AG04450 (cell line): ENCODE results near the gene PIK3R3. TPM values are rescaled to one million over a fixed set of nuclear protein-coding genes. Genes with fewer than 3 reads are reported as not detected.
"Not testable (repeated sequence)": the region's sequence is repeated elsewhere in the genome, so short reads cannot be mapped to it uniquely, and the experiment has no call there.

ENCODE experiments used
- CTCF ChIA-PET: fragments of 300-600, 350-600 bp; formaldehyde crosslinking; extraction: SDS; loops from one replicate; lab custom pipeline; 2022; ENCODE audit warnings: antibody characterized with exemption, inconsistent platforms; lab: Charles Lee
- POLR2A ChIA-PET: fragments of 350-600 bp; formaldehyde crosslinking; extraction: SDS; loops from one replicate; lab custom pipeline; 2021; ENCODE audit warnings: antibody characterized with exemption, inconsistent platforms; lab: Yijun Ruan, JAX
- DNase-seq: peaks from one replicate; pipeline ENCODE4 v3.0.0-alpha.2; 2011; ENCODE audit warnings: low read depth, low spot score
- H3K27ac ChIP-seq: one replicate; pipeline ENCODE4 v1.5.1; 2012; ENCODE audit warnings: low read depth, low read length, control low read depth
- H3K27me3 ChIP-seq: one replicate; pipeline ENCODE4 v1.6.0; 2012; ENCODE audit warnings: low read length; ENCODE audit not compliant: control insufficient read depth, insufficient read depth
- H3K4me3 ChIP-seq: 2 replicates; pipeline ENCODE4 v1.5.1; 2011; ENCODE audit warnings: mild to moderate bottlenecking, low read depth, low read length, control low read depth
- H3K9me3 ChIP-seq: 2 replicates; pipeline ENCODE4 v1.5.1; 2012; ENCODE audit warnings: low read length; ENCODE audit not compliant: control insufficient read depth, insufficient read depth
- polyA plus RNA-seq: library from polyadenylated mRNA; depleted of rRNA; stranded (reverse); fragments of >200 nt; gene quantifications from 2 replicates; pipeline ENCODE4 v1.2.3, GENCODE V29; 2011
- TF ChIP-seq, protein P1 (sequence below): IDR thresholded peaks from 2 replicates; pipeline ENCODE4 v1.5.1; 2011; ENCODE audit warnings: low read depth, low read length, control low read depth, inconsistent platforms

The PIK3R3 gene
- polyA plus RNA-seq, 1 experiment = 14.5 TPM

DNA sequence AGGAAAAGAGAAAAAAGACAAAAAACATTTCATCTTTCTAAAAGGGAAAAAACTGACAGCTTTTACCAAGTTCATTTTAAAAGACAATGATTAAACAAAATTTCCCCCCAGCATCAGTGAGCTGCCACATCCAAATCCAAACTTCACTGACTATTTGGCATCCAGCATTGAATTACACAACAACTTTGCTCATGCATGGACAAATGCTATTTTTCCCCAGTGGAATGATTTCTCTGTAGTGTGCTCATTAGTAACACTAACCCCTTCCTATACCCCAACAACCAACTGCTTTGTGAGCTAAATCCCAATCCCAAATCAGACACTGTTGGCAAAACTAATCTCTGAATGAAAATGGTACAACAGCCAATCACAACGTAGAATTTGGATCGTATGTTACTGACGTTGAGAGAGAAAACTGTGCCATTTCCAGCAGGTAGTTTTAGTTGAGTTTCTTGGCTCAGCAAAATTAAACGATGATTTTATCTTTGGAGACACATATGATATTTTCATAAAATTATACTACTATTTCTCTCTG, 37.9 kb downstream of the PIK3R3 start:
- no peak for DNase-seq
- TF ChIP-seq, protein P1, sequence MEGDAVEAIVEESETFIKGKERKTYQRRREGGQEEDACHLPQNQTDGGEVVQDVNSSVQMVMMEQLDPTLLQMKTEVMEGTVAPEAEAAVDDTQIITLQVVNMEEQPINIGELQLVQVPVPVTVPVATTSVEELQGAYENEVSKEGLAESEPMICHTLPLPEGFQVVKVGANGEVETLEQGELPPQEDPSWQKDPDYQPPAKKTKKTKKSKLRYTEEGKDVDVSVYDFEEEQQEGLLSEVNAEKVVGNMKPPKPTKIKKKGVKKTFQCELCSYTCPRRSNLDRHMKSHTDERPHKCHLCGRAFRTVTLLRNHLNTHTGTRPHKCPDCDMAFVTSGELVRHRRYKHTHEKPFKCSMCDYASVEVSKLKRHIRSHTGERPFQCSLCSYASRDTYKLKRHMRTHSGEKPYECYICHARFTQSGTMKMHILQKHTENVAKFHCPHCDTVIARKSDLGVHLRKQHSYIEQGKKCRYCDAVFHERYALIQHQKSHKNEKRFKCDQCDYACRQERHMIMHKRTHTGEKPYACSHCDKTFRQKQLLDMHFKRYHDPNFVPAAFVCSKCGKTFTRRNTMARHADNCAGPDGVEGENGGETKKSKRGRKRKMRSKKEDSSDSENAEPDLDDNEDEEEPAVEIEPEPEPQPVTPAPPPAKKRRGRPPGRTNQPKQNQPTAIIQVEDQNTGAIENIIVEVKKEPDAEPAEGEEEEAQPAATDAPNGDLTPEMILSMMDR = no peak
- ChIA-PET CTCF (interaction anchor here (0.7 to 1.0 kb wide), 2 partner anchors 9 to 32 kb away, joined by 3 to 4 read pairs; no protein-coding TSS in a partner anchor), POLR2A (interaction anchor here (0.9 kb wide), 1 partner anchor 38 kb away, joined by 4 read pairs; the partner anchor contains the start of gene PIK3R3)
- no peaks in the 10 kb centered on the region for H3K27me3 ChIP-seq
- H3K9me3 ChIP-seq = no peaks in the 10 kb centered on the region
- no peak overlapping the region for H3K27ac ChIP-seq
- no peak overlapping the region for H3K4me3 ChIP-seq

DNA sequence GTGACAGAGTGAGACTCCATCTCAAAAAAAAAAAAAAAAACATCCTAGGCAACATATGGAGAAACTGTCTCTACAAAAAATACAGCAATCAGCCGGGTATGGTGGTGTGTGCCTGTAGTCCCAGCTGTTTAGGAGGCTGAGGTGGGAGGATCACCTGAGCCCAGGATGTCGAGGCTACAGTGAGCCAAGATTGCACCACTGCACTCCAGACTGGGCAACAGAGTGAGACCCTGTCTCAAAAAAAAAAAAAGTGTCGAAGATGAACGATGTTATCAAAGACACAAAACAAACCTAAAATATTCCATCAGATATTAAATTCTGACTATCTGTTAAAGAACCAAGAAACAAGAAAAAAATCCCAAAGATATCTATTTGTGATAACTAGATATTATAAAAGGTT, 38.6 kb downstream of the PIK3R3 start:
- POLR2A ChIA-PET, DNase-seq, H3K27ac ChIP-seq, H3K4me3 ChIP-seq, H3K9me3 ChIP-seq, H3K27me3 ChIP-seq: not testable (repeated sequence)
- CTCF ChIA-PET = interaction anchor here (1.0 kb wide), 1 partner anchor 9 kb away, joined by 3 read pairs; no protein-coding TSS in a partner anchor

DNA sequence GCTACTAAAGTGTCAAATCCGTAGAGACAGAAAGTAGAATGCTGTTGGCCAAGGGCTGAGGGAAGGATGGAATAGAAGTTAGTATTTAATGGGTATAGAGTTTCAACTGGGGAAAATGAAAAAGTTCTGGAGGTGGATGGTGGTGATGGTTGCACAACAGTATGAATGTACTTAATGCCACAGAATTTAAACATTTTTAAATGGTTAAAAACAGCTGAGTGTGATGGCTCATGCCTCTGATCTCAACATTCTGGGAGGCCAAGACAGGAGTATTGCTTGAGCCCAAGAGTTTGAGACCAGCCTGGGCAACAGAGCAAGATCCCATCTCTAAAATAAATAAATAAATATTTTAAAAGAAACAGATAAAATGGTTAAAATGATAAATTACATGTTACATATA, 44.5 kb downstream of the PIK3R3 start:
- CTCF ChIA-PET = no interaction called here
- no peak overlapping the region for H3K27ac ChIP-seq
- peak; percentile 7 for DNase-seq
- TF ChIP-seq, protein P1 = no peak
- H3K4me3 ChIP-seq = no peak overlapping the region
- no peaks in the 10 kb centered on the region for H3K9me3 ChIP-seq
- H3K27me3 ChIP-seq = no peaks in the 10 kb centered on the region
- POLR2A ChIA-PET = no interaction called here

DNA sequence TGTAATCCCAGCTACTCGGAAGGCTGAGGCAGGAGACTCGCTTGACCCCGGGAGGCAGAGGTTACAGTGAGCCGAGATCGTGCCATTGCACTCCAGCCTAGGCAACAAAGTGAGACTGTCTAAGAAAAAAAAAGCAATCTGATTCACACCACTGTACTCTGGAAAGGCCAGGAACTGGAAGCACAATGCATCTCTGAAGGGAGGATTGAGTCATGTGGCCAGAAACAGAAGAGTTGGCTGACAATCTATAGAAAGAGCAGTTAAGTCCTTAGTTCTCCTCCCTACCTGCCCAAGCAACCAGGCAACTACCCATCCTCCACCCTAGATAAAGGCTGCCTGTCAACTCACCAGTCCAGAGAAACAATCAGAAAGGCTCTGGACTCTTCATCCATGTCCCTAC, 45.9 kb downstream of the PIK3R3 start:
- TF ChIP-seq, protein P1 = no peak
- Histone ChIP-seq H3K9me3 (no peaks in the 10 kb centered on the region), H3K4me3 (no peak overlapping the region), H3K27me3 (no peaks in the 10 kb centered on the region), H3K27ac (no peak overlapping the region)
- DNase-seq = no peak
- ChIA-PET CTCF (no interaction called here), POLR2A (no interaction called here)

DNA sequence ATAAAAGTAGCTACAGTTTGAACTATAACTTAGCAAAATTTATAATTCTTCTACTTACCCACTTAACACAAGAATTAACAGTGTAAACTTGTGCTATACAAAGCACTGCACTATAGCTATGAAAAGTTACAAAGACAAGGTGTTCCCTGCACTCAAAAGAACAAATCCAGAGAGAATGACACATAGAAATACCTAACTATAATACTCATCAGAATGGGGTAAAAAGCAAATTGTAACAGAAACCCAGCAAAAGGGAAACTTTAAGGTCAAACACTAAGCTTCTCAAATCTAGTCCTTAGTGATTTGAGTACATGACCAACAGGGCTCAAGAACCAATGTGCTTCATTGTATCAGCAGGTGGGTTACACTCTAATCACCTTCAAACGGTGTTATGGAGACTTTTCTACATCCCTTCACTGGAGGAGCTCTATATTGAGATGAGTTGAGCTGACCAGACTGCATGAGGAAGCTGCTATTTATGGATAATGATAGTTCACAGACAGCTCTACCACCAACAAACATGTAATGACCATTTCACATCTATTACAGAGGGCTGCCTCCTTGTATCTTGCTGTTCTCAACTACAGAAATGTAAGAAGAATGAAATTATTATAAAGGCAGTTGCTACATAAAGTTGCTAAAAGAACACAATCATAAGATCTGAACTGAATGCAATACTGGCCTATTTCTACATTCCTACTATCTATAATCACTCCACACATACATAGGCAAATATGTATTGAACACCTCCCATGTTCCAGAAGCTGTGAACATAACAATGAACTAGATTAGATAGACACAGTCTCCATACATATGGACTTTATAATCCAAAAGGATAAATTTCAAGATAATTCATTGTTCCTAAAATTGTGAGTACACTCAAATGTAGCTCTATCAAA, 47.6 kb downstream of the PIK3R3 start:
- ChIA-PET CTCF (interaction anchor here (1.0 to 1.4 kb wide), 5 partner anchors 9 to 95 kb away, joined by 3 to 4 read pairs (median 3); no protein-coding TSS in a partner anchor), POLR2A (interaction anchor here (0.6 to 0.8 kb wide), 3 partner anchors 45 to 389 kb away, joined by 3 to 4 read pairs (median 4); partner anchors contain the start of gene PIK3R3)
- Histone ChIP-seq H3K27ac (no peak overlapping the region), H3K4me3 (no peak overlapping the region), H3K9me3 (no peaks in the 10 kb centered on the region), H3K27me3 (no peaks in the 10 kb centered on the region)
- DNase-seq = no peak
- TF ChIP-seq, protein P1 = no peak
